Mesodermal cell (in vitro differentiated cells): Measurements from ENCODE around the gene MRNIP.
"Not testable (repeated sequence)": the region's sequence is repeated elsewhere in the genome, so short reads cannot be mapped to it uniquely, and the experiment has no call there.

Experiments
- H3K27ac ChIP-seq: 2 replicates; pipeline ENCODE4 v1.7.0; 2013; ENCODE audit warnings: mild to moderate bottlenecking, low read depth, low read length, moderate library complexity; ENCODE audit not compliant: severe bottlenecking
- H3K36me3 ChIP-seq: 2 replicates; pipeline ENCODE4 v1.7.1; 2013; ENCODE audit warnings: mild to moderate bottlenecking, low read length, moderate library complexity; ENCODE audit not compliant: control insufficient read depth, insufficient read depth
- H3K4me1 ChIP-seq: one replicate; pipeline ENCODE4 v1.7.1; 2013; ENCODE audit warnings: mild to moderate bottlenecking, low read length; ENCODE audit not compliant: insufficient read depth, control insufficient read depth, poor library complexity, severe bottlenecking
- H3K4me3 ChIP-seq: 2 replicates; pipeline ENCODE4 v1.7.0; 2013; ENCODE audit warnings: low read length, control low read depth, mild to moderate bottlenecking; ENCODE audit not compliant: insufficient read depth, poor library complexity, severe bottlenecking; ENCODE audit errors: extremely low read depth
- H3K9me3 ChIP-seq: 2 replicates; pipeline ENCODE4 v1.7.1; 2013; ENCODE audit warnings: mild to moderate bottlenecking, low read length, moderate library complexity; ENCODE audit not compliant: control insufficient read depth
- WGBS, 2 experiments: methylation state at CpG; one replicate each; pipeline ENCODE4 v1.1.5; 2013; ENCODE audit warnings: missing lambda C conversion rate in 2 of 2; ENCODE audit not compliant: insufficient coverage in 2 of 2; 5-methylcytosine and 5-hydroxymethylcytosine counted together

Gene MRNIP

GRCh38 chr5:179875741-179876609 is 17.4 kb upstream of the MRNIP start:
- no peak overlapping the region for H3K27ac ChIP-seq
- WGBS, 2 experiments = 95 to 98% methylated on average over 7 of the region's 16 CpGs
- peaks cover 79% of the 10 kb centered on the region for H3K36me3 ChIP-seq
- H3K9me3 ChIP-seq = no peaks in the 10 kb centered on the region
- H3K4me3 ChIP-seq = no peak overlapping the region
- H3K4me1 ChIP-seq = no peaks in the 10 kb centered on the region

DNA sequence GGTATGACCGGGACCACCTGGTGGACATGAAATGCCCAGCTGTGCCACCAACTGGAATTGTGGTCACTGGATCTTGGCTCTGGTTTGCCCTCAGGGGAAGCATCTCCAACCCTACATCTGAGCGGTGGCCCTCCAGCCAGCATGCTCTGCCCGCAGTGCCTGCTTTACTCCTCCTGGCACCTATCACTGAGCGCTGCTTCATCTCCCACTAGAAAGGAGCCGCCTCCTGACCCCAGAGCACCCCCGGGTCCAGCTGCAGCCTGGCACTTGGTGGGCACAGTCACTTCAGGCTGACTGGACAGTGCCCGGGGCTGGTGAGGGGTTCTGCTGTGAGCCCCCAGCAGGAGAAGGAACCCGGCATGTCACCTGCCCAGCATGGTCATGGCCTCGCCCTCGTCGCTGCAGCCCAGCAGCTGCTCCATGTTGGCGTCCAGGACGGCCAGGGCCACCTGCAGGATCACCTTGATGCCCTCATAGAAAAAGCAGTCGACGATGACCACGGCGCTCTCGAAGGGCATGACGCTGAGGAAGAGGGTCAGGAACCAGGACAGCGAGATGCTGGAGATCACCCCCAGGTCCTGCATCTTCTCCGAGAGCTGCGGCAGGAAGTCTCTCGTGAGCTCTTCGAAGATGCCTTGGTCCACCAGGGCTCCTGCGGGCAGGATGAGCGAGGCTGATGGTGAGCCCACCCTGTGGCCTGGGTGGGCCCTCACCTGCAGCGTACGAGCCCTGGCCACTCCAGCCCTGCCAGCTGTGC is 16.1 kb upstream of the MRNIP start:
- 95 to 97% methylated on average over 25 of the region's 28 CpGs for WGBS, 2 experiments
- H3K4me3 ChIP-seq = no peak overlapping the region
- peaks cover 81% of the 10 kb centered on the region for H3K36me3 ChIP-seq
- no peak overlapping the region for H3K27ac ChIP-seq
- no peaks in the 10 kb centered on the region for H3K4me1 ChIP-seq
- no peaks in the 10 kb centered on the region for H3K9me3 ChIP-seq

DNA sequence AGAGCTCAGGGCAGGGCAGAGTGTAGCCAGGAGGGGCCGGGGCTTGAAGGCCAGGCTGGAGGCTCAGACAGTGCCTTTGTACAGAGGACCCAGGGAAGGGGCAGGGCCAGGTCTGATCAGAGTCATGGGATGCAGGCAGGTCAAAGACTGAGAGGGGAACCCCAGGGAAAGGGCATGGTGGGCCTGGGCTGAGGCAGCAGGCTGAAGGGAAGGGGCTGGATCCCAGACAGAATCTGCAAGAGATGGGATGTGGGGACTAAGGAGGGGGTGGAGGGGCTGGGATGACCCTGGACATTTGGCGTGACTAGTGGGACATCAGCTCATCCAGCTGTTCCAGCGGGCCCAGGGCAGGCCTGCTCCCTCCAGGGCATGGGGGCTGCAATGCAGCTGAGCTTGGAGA is 15.5 kb upstream of the MRNIP start:
- Histone ChIP-seq H3K9me3 (no peaks in the 10 kb centered on the region), H3K36me3 (peaks cover 82% of the 10 kb centered on the region), H3K27ac (no peak overlapping the region), H3K4me3 (no peak overlapping the region), H3K4me1 (no peaks in the 10 kb centered on the region)
- WGBS, 2 experiments = 92 to 100% methylated on average over 1 to 3 of the region's 3 CpGs

DNA sequence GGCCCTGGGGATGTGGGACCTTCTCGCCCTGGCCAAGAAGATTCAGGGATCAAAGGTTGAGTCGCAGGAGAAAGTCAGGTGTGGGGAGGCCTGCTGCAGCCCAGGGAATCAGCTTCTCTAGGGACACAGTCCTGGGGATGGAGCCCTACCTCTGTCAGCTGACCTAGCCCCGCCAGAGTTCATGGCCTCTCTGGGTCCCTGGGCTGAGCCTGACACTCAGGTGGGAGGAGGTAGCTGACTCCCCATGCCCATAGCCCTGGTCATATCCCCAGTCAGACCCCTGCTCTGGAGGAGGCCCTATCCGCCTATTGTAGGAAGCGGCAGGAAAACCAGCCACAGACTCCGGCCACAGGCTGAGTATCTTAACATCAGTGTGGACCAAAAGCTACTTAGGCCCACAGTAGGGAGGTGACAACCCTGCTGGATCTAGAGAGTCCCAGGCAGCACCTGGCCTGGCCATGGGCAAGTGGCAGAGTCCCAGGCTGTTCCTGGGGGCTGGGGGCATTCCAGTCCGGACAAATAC is 15.0 kb upstream of the MRNIP start:
- peaks cover 82% of the 10 kb centered on the region for H3K36me3 ChIP-seq
- H3K4me3 ChIP-seq = no peak overlapping the region
- 93 to 95% methylated on average over 4 to 6 of the region's 7 CpGs for WGBS, 2 experiments
- no peak overlapping the region for H3K27ac ChIP-seq
- H3K9me3 ChIP-seq = no peaks in the 10 kb centered on the region
- no peaks in the 10 kb centered on the region for H3K4me1 ChIP-seq

DNA sequence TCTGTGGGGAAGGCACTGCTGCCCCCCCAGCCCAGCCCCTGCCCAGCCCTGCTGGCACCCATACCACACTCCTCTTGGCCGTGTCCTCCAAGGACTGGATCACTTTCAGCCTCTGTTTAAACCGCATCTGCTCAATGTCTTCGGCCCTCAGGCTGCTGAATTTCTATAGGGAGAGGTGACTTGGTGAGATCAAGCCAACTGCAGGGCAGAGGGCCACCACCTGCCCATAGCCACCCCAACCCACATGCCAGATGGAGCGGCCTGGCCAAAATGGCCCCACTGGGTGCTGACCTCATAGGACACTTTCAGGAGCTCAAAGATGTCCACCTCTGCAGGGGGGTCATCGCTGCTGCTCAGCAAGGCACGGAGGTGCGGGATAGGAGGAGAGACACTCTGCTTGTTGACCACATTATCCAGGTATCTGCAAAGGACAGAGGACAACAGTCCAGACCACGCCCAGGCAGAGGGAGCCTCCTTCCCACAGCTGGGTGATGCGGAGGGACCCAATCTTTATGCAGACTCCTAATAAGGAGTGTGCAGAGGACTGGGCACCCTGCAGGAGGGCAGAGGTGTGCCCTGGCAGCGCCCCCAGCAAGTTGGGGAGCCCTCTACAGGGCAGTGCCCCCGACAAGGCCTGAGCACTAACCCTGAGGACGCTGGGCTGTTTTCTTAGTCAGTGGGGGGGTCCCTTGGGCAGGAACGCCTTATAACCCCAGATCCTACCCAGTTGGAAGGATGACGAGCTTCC is 14.4 kb upstream of the MRNIP start:
- peaks cover 79% of the 10 kb centered on the region for H3K36me3 ChIP-seq
- no peaks in the 10 kb centered on the region for H3K4me1 ChIP-seq
- WGBS, 2 experiments = 97 to 99% methylated on average over 9 to 12 of the region's 14 CpGs
- no peaks in the 10 kb centered on the region for H3K9me3 ChIP-seq
- H3K4me3 ChIP-seq = no peak overlapping the region
- H3K27ac ChIP-seq = no peak overlapping the region

GRCh38 chr5:179872055-179872827 is 13.6 kb upstream of the MRNIP start:
- peaks cover 79% of the 10 kb centered on the region for H3K36me3 ChIP-seq
- no peaks in the 10 kb centered on the region for H3K9me3 ChIP-seq
- H3K27ac ChIP-seq = no peak overlapping the region
- no peak overlapping the region for H3K4me3 ChIP-seq
- WGBS, 2 experiments = 97 to 98% methylated on average over 10 to 14 of the region's 18 CpGs
- H3K4me1 ChIP-seq = no peaks in the 10 kb centered on the region

DNA sequence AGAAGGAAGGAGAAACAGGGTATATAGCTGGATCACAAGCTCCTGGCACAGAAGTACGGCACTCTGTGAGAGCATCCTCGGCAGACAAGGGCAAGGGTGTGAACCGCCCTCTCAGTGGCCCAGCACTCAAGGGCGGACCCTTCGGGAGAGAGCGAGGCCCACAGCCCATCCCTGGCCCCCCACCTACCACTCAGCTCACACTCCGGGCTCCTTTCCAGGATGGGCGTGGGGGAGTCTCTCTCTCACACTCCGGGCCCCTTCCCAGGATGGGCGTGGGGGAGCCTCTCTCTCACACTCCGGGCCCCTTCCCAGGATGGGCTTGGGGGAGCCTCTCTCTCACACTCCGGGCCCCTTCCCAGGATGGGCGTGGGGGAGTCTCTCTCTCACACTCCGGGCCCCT is 12.9 kb upstream of the MRNIP start:
- not testable (repeated sequence) for H3K4me1 ChIP-seq, H3K4me3 ChIP-seq, H3K9me3 ChIP-seq, H3K27ac ChIP-seq
- WGBS, 2 experiments = 94 to 96% methylated on average over 5 to 9 of the region's 14 CpGs
- peaks cover 85% of the 10 kb centered on the region for H3K36me3 ChIP-seq

DNA sequence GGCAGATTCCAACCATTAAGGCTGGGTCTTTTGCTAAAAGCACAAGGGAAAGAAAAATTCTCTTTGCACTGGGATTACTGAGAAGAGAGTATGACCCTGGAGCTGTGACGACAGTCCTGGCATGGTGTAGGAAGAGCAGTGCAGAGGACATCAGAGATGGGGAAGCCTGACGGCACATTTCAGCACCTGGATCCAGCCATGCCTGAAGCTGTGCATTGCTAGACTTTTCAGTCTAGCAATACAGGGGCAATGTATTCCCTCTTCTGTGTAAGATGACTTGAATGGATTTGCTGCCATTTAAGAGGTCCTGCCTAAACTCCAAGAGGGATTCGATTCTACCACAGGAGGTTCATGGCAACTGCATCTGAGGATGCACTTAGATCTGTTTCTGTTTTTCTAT is 12.3 kb upstream of the MRNIP start:
- Histone ChIP-seq H3K36me3 (peaks cover 86% of the 10 kb centered on the region), H3K9me3 (no peaks in the 10 kb centered on the region), H3K4me3 (no peak overlapping the region), H3K27ac (no peak overlapping the region), H3K4me1 (no peaks in the 10 kb centered on the region)
- 96 to 98% methylated on average over 3 of the region's 3 CpGs for WGBS, 2 experiments

GRCh38 chr5:179870403-179870903 is 11.8 kb upstream of the MRNIP start:
- Histone ChIP-seq H3K4me1 (no peaks in the 10 kb centered on the region), H3K36me3 (peaks cover 81% of the 10 kb centered on the region), H3K4me3 (no peak overlapping the region), H3K27ac (no peak overlapping the region), H3K9me3 (no peaks in the 10 kb centered on the region)
- 79 to 85% methylated on average over 14 to 16 of the region's 17 CpGs for WGBS, 2 experiments
